Activated CD4-positive, alpha-beta memory T cell treated with anti-CD3 and anti-CD28 coated beads, Interleukin-2, amount 10 ng/mL, durations not matched to agents 7 days and 5 days (primary cell): ENCODE measurements around the gene ABHD11. TPM values are rescaled to one million over a fixed set of nuclear protein-coding genes. Genes with fewer than 3 reads are reported as not detected.
"Not testable (repeated sequence)": the region's sequence is repeated elsewhere in the genome, so short reads cannot be mapped to it uniquely, and the experiment has no call there.

ENCODE experiments used
- CTCF ChIA-PET: fragments of 350-600 bp; sonication (Branson Sonifier 250); formaldehyde crosslinking; loops from one replicate; lab custom pipeline; 2021; ENCODE audit warnings: antibody characterized with exemption, inconsistent platforms; lab: Charles Lee
- POLR2A ChIA-PET: fragments of 350-600 bp; sonication (Branson Sonifier 250); formaldehyde crosslinking; loops from one replicate; lab custom pipeline; 2021; ENCODE audit warnings: antibody characterized with exemption; lab: Charles Lee
- DNase-seq: peaks from one replicate; pipeline ENCODE4 v3.0.0-alpha.2; 2020
- H3K27ac Mint-ChIP-seq: one replicate; pipeline ENCODE4 v1.8.0; 2021; ENCODE audit warnings: mild to moderate bottlenecking, mixed read lengths
- H3K27me3 Mint-ChIP-seq: one replicate; pipeline ENCODE4 v1.8.0; 2021; ENCODE audit warnings: mixed read lengths
- H3K36me3 Mint-ChIP-seq: one replicate; pipeline ENCODE4 v1.8.0; 2021; ENCODE audit warnings: low read depth, mixed read lengths
- H3K4me1 Mint-ChIP-seq: one replicate; pipeline ENCODE4 v1.8.0; 2021; ENCODE audit warnings: mixed read lengths
- H3K4me3 Mint-ChIP-seq: one replicate; pipeline ENCODE4 v1.8.0; 2021; ENCODE audit warnings: mild to moderate bottlenecking, mixed read lengths
- H3K9me3 Mint-ChIP-seq: one replicate; pipeline ENCODE4 v1.8.0; 2021; ENCODE audit warnings: mixed read lengths
- total RNA-seq, 2 experiments: library from RNA; stranded (reverse); gene quantifications; one replicate each; pipeline ENCODE4 v1.2.3, GENCODE V29; 2021

The ABHD11 gene
- 10 to 100 TPM; 12.3 to 13.7 TPM for total RNA-seq

- Mint-ChIP-seq H3K36me3 (peaks cover 4% of the 10 kb centered on the region), H3K4me3 (peak within 1 kb of the TSS; percentile 86), H3K4me1 (peaks cover 24% of the 10 kb centered on the region), H3K27me3 (no peaks in the 10 kb centered on the region), H3K9me3 (no peaks in the 10 kb centered on the region), H3K27ac (peak within 1 kb of the TSS; percentile 92)
- DNase-seq = peak; percentile 98
- ChIA-PET CTCF (interaction anchor here (0.5 to 8.0 kb wide), 8 partner anchors 10 to 220 kb away, joined by 3 to 77 read pairs (median 5); partner anchors contain the start of genes METTL27 and VPS37D), POLR2A (interaction anchor here (0.6 to 3.0 kb wide), 16 partner anchors 10 to 912 kb away, joined by 3 to 11 read pairs (median 4); partner anchors contain the start of genes BAZ1B, BCL7B, BUD23 and DNAJC30)
Observed at GRCh38 chr7:73738612-73739386, at the start of gene ABHD11. Gene ABHD11, minus strand, starts transcription at chr7:73738802. Its CDS starts 32 bp downstream, at chr7:73738770.

- H3K36me3 Mint-ChIP-seq, H3K4me3 Mint-ChIP-seq, CTCF ChIA-PET, H3K9me3 Mint-ChIP-seq, POLR2A ChIA-PET, H3K27me3 Mint-ChIP-seq, H3K4me1 Mint-ChIP-seq, H3K27ac Mint-ChIP-seq, DNase-seq: not testable (repeated sequence)
Observed at GRCh38 chr7:73787786-73788048, 49.1 kb upstream of the ABHD11 start.

GRCh38 chr7:73786588-73786987, 48.0 kb upstream of the ABHD11 start:
- ChIA-PET CTCF (no interaction called here), POLR2A (no interaction called here)
- Mint-ChIP-seq H3K9me3 (no peaks in the 10 kb centered on the region), H3K4me1 (no peaks in the 10 kb centered on the region), H3K36me3 (no peaks in the 10 kb centered on the region), H3K4me3 (no peak overlapping the region), H3K27ac (no peak overlapping the region), H3K27me3 (no peaks in the 10 kb centered on the region)
- no peak for DNase-seq

GRCh38 chr7:73779517-73779916, 40.9 kb upstream of the ABHD11 start:
- Mint-ChIP-seq H3K36me3 (no peaks in the 10 kb centered on the region), H3K27me3 (peaks cover 5% of the 10 kb centered on the region), H3K4me3 (no peak overlapping the region), H3K27ac (no peak overlapping the region), H3K4me1 (peaks cover 4% of the 10 kb centered on the region), H3K9me3 (no peaks in the 10 kb centered on the region)
- no peak for DNase-seq
- ChIA-PET CTCF (no interaction called here), POLR2A (no interaction called here)

- peaks cover 5% of the 10 kb centered on the region for H3K27me3 Mint-ChIP-seq
- POLR2A ChIA-PET = no interaction called here
- H3K4me1 Mint-ChIP-seq = peaks cover 4% of the 10 kb centered on the region
- no peak for DNase-seq
- CTCF ChIA-PET = no interaction called here
- no peak overlapping the region for H3K4me3 Mint-ChIP-seq
- no peaks in the 10 kb centered on the region for H3K9me3 Mint-ChIP-seq
- H3K36me3 Mint-ChIP-seq = no peaks in the 10 kb centered on the region
- no peak overlapping the region for H3K27ac Mint-ChIP-seq
Observed at GRCh38 chr7:73778801-73779389, 40.3 kb upstream of the ABHD11 start.

- H3K27me3 Mint-ChIP-seq = peaks cover 20% of the 10 kb centered on the region
- POLR2A ChIA-PET = no interaction called here
- H3K36me3 Mint-ChIP-seq = no peaks in the 10 kb centered on the region
- H3K4me3 Mint-ChIP-seq = no peak overlapping the region
- no peaks in the 10 kb centered on the region for H3K9me3 Mint-ChIP-seq
- CTCF ChIA-PET = no interaction called here
- DNase-seq = no peak
- H3K4me1 Mint-ChIP-seq = peaks cover 5% of the 10 kb centered on the region
- H3K27ac Mint-ChIP-seq = no peak overlapping the region
Observed at GRCh38 chr7:73774923-73775322, 36.3 kb upstream of the ABHD11 start.

- Mint-ChIP-seq H3K27me3 (peaks cover 22% of the 10 kb centered on the region), H3K4me1 (peaks cover 5% of the 10 kb centered on the region), H3K9me3 (no peaks in the 10 kb centered on the region), H3K36me3 (no peaks in the 10 kb centered on the region), H3K27ac (no peak overlapping the region), H3K4me3 (no peak overlapping the region)
- ChIA-PET CTCF (interaction anchor here (0.6 kb wide), 1 partner anchor 8 kb away, joined by 6 read pairs; no protein-coding TSS in a partner anchor), POLR2A (no interaction called here)
- DNase-seq = no peak
Observed at GRCh38 chr7:73773700-73774517, 35.3 kb upstream of the ABHD11 start.

- H3K27ac Mint-ChIP-seq = no peak overlapping the region
- DNase-seq = no peak
- no peaks in the 10 kb centered on the region for H3K9me3 Mint-ChIP-seq
- CTCF ChIA-PET = no interaction called here
- H3K27me3 Mint-ChIP-seq = peaks cover 35% of the 10 kb centered on the region
- H3K4me3 Mint-ChIP-seq = no peak overlapping the region
- H3K4me1 Mint-ChIP-seq = peaks cover 11% of the 10 kb centered on the region
- H3K36me3 Mint-ChIP-seq = no peaks in the 10 kb centered on the region
- POLR2A ChIA-PET = no interaction called here
Observed at GRCh38 chr7:73770860-73771670, 32.5 kb upstream of the ABHD11 start.

GRCh38 chr7:73770002-73770859, 31.6 kb upstream of the ABHD11 start, which contains the start of gene CLDN3:
Gene CLDN3, minus strand, starts transcription at chr7:73770270. Its CDS starts 221 bp downstream, at chr7:73770049.
- no peak for DNase-seq
- Mint-ChIP-seq H3K27me3 (peaks cover 35% of the 10 kb centered on the region), H3K4me3 (no peak within 1 kb of the TSS), H3K9me3 (no peaks in the 10 kb centered on the region), H3K4me1 (peaks cover 11% of the 10 kb centered on the region), H3K27ac (no peak within 1 kb of the TSS), H3K36me3 (no peaks in the 10 kb centered on the region)
- POLR2A ChIA-PET = no interaction called here
- CTCF ChIA-PET = no interaction called here

GRCh38 chr7:73769481-73770001, 30.9 kb upstream of the ABHD11 start:
- peaks cover 8% of the 10 kb centered on the region for H3K4me1 Mint-ChIP-seq
- no peak overlapping the region for H3K27ac Mint-ChIP-seq
- peaks cover 35% of the 10 kb centered on the region for H3K27me3 Mint-ChIP-seq
- ChIA-PET POLR2A (no interaction called here), CTCF (no interaction called here)
- H3K4me3 Mint-ChIP-seq = no peak overlapping the region
- no peaks in the 10 kb centered on the region for H3K9me3 Mint-ChIP-seq
- DNase-seq = no peak
- H3K36me3 Mint-ChIP-seq = no peaks in the 10 kb centered on the region

- Mint-ChIP-seq H3K27me3 (peaks cover 35% of the 10 kb centered on the region), H3K36me3 (no peaks in the 10 kb centered on the region), H3K9me3 (no peaks in the 10 kb centered on the region), H3K4me1 (peaks cover 8% of the 10 kb centered on the region), H3K4me3 (no peak overlapping the region), H3K27ac (no peak overlapping the region)
- DNase-seq = no peak
- POLR2A ChIA-PET = no interaction called here
- CTCF ChIA-PET = no interaction called here
Observed at GRCh38 chr7:73768641-73769480, 30.3 kb upstream of the ABHD11 start.
